ENCODE measurements around the gene CAMSAP2.

Gene CAMSAP2

GRCh38 chr1:200856716-200857357 is 118.1 kb downstream of the CAMSAP2 start:
- no peak overlapping the region for H3K4me3 ChIP-seq (replicated peaks; ENCODE audit: low read depth, low read length)
- no peak for TF ChIP-seq CTCF (IDR thresholded peaks at IDR 0.05; ENCODE audit: low read length, missing control alignments)
- peak; percentile 84 for DNase-seq (ENCODE audit: low read depth)

GRCh38 chr1:200857804-200858203 is 119.1 kb downstream of the CAMSAP2 start:
- no peak overlapping the region for H3K4me3 ChIP-seq (replicated peaks; ENCODE audit: low read depth, low read length)
- no peak for TF ChIP-seq CTCF (IDR thresholded peaks at IDR 0.05; ENCODE audit: low read length, missing control alignments)

GRCh38 chr1:200861937-200862647 is 123.4 kb downstream of the CAMSAP2 start:
- no peak for DNase-seq (ENCODE audit: low read depth)
- no peak for TF ChIP-seq CTCF (IDR thresholded peaks at IDR 0.05; ENCODE audit: low read length, missing control alignments)
- no peak overlapping the region for H3K4me3 ChIP-seq (replicated peaks; ENCODE audit: low read depth, low read length)

More at GRCh38 chr1:200857804-200858203, 119.1 kb downstream of the CAMSAP2 start:
- no peak for DNase-seq (ENCODE audit: low read depth)

- TF ChIP-seq CTCF (IDR thresholded peaks at IDR 0.05; ENCODE audit: low read length, missing control alignments) = no peak
These were observed 124.2 kb downstream of the CAMSAP2 start for GRCh38 chr1:200862713-200863415.

GRCh38 chr1:200866116-200866515 is 127.4 kb downstream of the CAMSAP2 start:
- no peak for DNase-seq (ENCODE audit: low read depth)
- no peak for TF ChIP-seq CTCF (IDR thresholded peaks at IDR 0.05; ENCODE audit: low read length, missing control alignments)
- no peak overlapping the region for H3K4me3 ChIP-seq (replicated peaks; ENCODE audit: low read depth, low read length)

More at GRCh38 chr1:200862713-200863415, 124.2 kb downstream of the CAMSAP2 start:
- no peak overlapping the region for H3K4me3 ChIP-seq (replicated peaks; ENCODE audit: low read depth, low read length)
- DNase-seq (ENCODE audit: low read depth) = no peak

GRCh38 chr1:200866521-200866920 is 127.8 kb downstream of the CAMSAP2 start:
- H3K4me3 ChIP-seq (replicated peaks; ENCODE audit: low read depth, low read length) = no peak overlapping the region
- no peak for DNase-seq (ENCODE audit: low read depth)
- TF ChIP-seq CTCF (IDR thresholded peaks at IDR 0.05; ENCODE audit: low read length, missing control alignments) = no peak
